CD4-positive, alpha-beta T cell treated with Interleukin-1 beta for 1 hour (primary cell): Measurements from ENCODE around the gene EPAS1.

Source experiments
- DNase-seq, 2 donors: peaks; one replicate each; pipeline ENCODE4 v3.0.0-alpha.2; 2020 to 2022

Gene EPAS1

GRCh38 chr2:46326231-46326980 is 29.2 kb downstream of the EPAS1 start:
- DNase-seq, result no peak

- no peak for DNase-seq
Observed at GRCh38 chr2:46327627-46328026, 30.4 kb downstream of the EPAS1 start.

GRCh38 chr2:46328291-46328690 is 31.1 kb downstream of the EPAS1 start:
- DNase-seq, result no peak

- DNase-seq, result no peak
Observed at GRCh38 chr2:46328829-46329228, 31.6 kb downstream of the EPAS1 start.

GRCh38 chr2:46329340-46329739 is 32.1 kb downstream of the EPAS1 start:
- no peak for DNase-seq

GRCh38 chr2:46329803-46330775 is 32.9 kb downstream of the EPAS1 start:
- DNase-seq, result no peak

- no peak for DNase-seq
Observed at GRCh38 chr2:46331109-46331766, 34.0 kb downstream of the EPAS1 start.

- no peak for DNase-seq
Observed at GRCh38 chr2:46332686-46333281, 35.6 kb downstream of the EPAS1 start.

- DNase-seq, result peak in 1 of 2 donors; percentile 6
Observed at GRCh38 chr2:46333912-46334311, 36.7 kb downstream of the EPAS1 start.

GRCh38 chr2:46334389-46335271 is 37.4 kb downstream of the EPAS1 start:
- no peak for DNase-seq

- DNase-seq, result no peak
Observed at GRCh38 chr2:46335391-46336282, 38.4 kb downstream of the EPAS1 start.

- DNase-seq, result no peak
Observed at GRCh38 chr2:46336283-46336959, 39.2 kb downstream of the EPAS1 start.

- DNase-seq, result no peak
Observed at GRCh38 chr2:46337208-46337994, 40.2 kb downstream of the EPAS1 start.

- no peak for DNase-seq
Observed at GRCh38 chr2:46338674-46339073, 41.5 kb downstream of the EPAS1 start.

GRCh38 chr2:46339200-46339599 is 42.0 kb downstream of the EPAS1 start:
- DNase-seq, result no peak

GRCh38 chr2:46339676-46340459 is 42.7 kb downstream of the EPAS1 start:
- no peak for DNase-seq

- DNase-seq, result no peak
Observed at GRCh38 chr2:46340740-46341420, 43.7 kb downstream of the EPAS1 start.
